Measurements from ENCODE around the gene KCNT1. TPM values are rescaled to one million over a fixed set of nuclear protein-coding genes. Genes with fewer than 3 reads are reported as not detected.
"Not testable (repeated sequence)": the region's sequence is repeated elsewhere in the genome, so short reads cannot be mapped to it uniquely, and the experiment has no call there.

Gene KCNT1
- total RNA-seq, 2 experiments from 2014 or later = 0.11 to 0.22 TPM

- Mint-ChIP-seq H3K36me3 (ENCODE audit: low read depth) (no peaks in the 10 kb centered on the region), H3K4me3 (no peak overlapping the region), H3K27me3 (no peaks in the 10 kb centered on the region), H3K9me3 (no peaks in the 10 kb centered on the region), H3K4me1 (ENCODE audit: low read depth) (no peaks in the 10 kb centered on the region), H3K27ac (no peak overlapping the region)
- no peak for TF ChIP-seq CTCF (IDR thresholded peaks at IDR 0.05)
- Histone ChIP-seq H3K36me3 (ENCODE audit: insufficient read depth, low read length) (no peaks in the 10 kb centered on the region), H3K4me1 (ENCODE audit: insufficient read depth, low read length) (no peaks in the 10 kb centered on the region), H3K27ac (ENCODE audit: low read depth in 1 of 2, low read length in 2 of 2) (no peak overlapping the region), H3K27me3 (ENCODE audit: control insufficient read depth in 1 of 2, insufficient read depth in 2 of 2, low read length in 2 of 2) (no peaks in the 10 kb centered on the region), H3K4me3 (ENCODE audit: low read length) (no peak overlapping the region), H3K9me3 (ENCODE audit: control insufficient read depth in 1 of 2, insufficient read depth in 1 of 2, low read length in 2 of 2) (peaks cover 0 to 26% of the 10 kb centered on the region in 2 experiments)
- ATAC-seq (ENCODE audit: poor library complexity) (no peak), DNase-seq (peak in 2 of 14 experiments; percentile 8 to 11)
- POLR2A ChIA-PET = no interaction called here
- intact Hi-C loops (cut with DNase I, micrococcal nuclease) = no loop called here
- CTCF ChIA-PET = no interaction called here
Observed at GRCh38 chr9:135666534-135667462, 35.2 kb upstream of the KCNT1 start.

- Mint-ChIP-seq H3K27me3 (peaks cover 4% of the 10 kb centered on the region), H3K4me1 (ENCODE audit: low read depth) (no peaks in the 10 kb centered on the region), H3K27ac (no peak overlapping the region), H3K36me3 (ENCODE audit: low read depth) (no peaks in the 10 kb centered on the region), H3K4me3 (no peak overlapping the region), H3K9me3 (no peaks in the 10 kb centered on the region)
- no peaks in the 10 kb centered on the region for H3K27me3 ChIP-seq (ENCODE audit: control insufficient read depth in 1 of 2, insufficient read depth in 2 of 2, low read length in 2 of 2)
- H3K27ac ChIP-seq (ENCODE audit: low read depth in 1 of 2, low read length in 2 of 2) = no peak overlapping the region
- no peaks in the 10 kb centered on the region for H3K36me3 ChIP-seq (ENCODE audit: insufficient read depth, low read length)
- intact Hi-C loops (cut with DNase I, micrococcal nuclease) = no loop called here
- POLR2A ChIA-PET = no interaction called here
- peak in 2 of 14 experiments; percentile 5 to 23 for DNase-seq
- no peak for TF ChIP-seq CTCF (IDR thresholded peaks at IDR 0.05)
- no peaks in the 10 kb centered on the region for H3K4me1 ChIP-seq (ENCODE audit: insufficient read depth, low read length)
- CTCF ChIA-PET = no interaction called here
- no peak overlapping the region for H3K4me3 ChIP-seq (ENCODE audit: low read length)
- H3K9me3 ChIP-seq (ENCODE audit: control insufficient read depth in 1 of 2, insufficient read depth in 1 of 2, low read length in 2 of 2) = peaks cover 0 to 26% of the 10 kb centered on the region in 2 experiments
- ATAC-seq (ENCODE audit: poor library complexity) = no peak
Observed at GRCh38 chr9:135667463-135668001, 34.5 kb upstream of the KCNT1 start.

GRCh38 chr9:135669018-135669417, 33.0 kb upstream of the KCNT1 start:
- not testable (repeated sequence) for H3K36me3 Mint-ChIP-seq (ENCODE audit: low read depth)

More at GRCh38 chr9:135669018-135669417, 33.0 kb upstream of the KCNT1 start:
- H3K4me1 ChIP-seq (ENCODE audit: insufficient read depth, low read length); H3K4me3 ChIP-seq (ENCODE audit: low read length); intact Hi-C loops (cut with DNase I, micrococcal nuclease); H3K27ac Mint-ChIP-seq; H3K9me3 Mint-ChIP-seq; POLR2A ChIA-PET; H3K27me3 Mint-ChIP-seq; ATAC-seq (ENCODE audit: poor library complexity); H3K27ac ChIP-seq (ENCODE audit: low read depth in 1 of 2, low read length in 2 of 2); H3K4me3 Mint-ChIP-seq; DNase-seq; H3K27me3 ChIP-seq (ENCODE audit: control insufficient read depth in 1 of 2, insufficient read depth in 2 of 2, low read length in 2 of 2); H3K4me1 Mint-ChIP-seq (ENCODE audit: low read depth); H3K36me3 ChIP-seq (ENCODE audit: insufficient read depth, low read length); CTCF ChIA-PET: not testable (repeated sequence)
- H3K9me3 ChIP-seq (ENCODE audit: control insufficient read depth in 1 of 2, insufficient read depth in 1 of 2, low read length in 2 of 2) = peaks cover 0 to 26% of the 10 kb centered on the region in 2 experiments

Data from CD4-positive, alpha-beta T cell (primary cell).